GM12878 (cell line): ENCODE measurements around the gene FOXRED2. TPM values are rescaled to one million over a fixed set of nuclear protein-coding genes. Genes with fewer than 3 reads are reported as not detected.

Experiments
- ATAC-seq: fragments of 200-7000 bp; cut with Tn5 transposase; 3 replicates; pipeline ENCODE4 v1.9.1; 2020; ENCODE audit warnings: mild to moderate bottlenecking, moderate library complexity
- BruUV-seq: library from RNA; stranded (reverse); fragments of 400-500 nt; replicated peaks from 2 replicates; lab custom pipeline; 2021; lab: Mats Ljungman, UMichigan
- CTCF ChIA-PET: fragments of 300-600 bp; sonication (Branson Sonifier 250); formaldehyde crosslinking; extraction: SDS; loops from one replicate; lab custom pipeline; 2021; ENCODE audit warnings: inconsistent platforms; lab: Yijun Ruan, JAX
- POLR2A ChIA-PET: fragments of 350-600 bp; formaldehyde crosslinking; extraction: SDS; loops from one replicate; lab custom pipeline; 2021; ENCODE audit warnings: inconsistent platforms; lab: Charles Lee
- RAD21 ChIA-PET: fragments of 300-600 bp; sonication (Branson Sonifier 250); formaldehyde crosslinking; loops from one replicate; lab custom pipeline; 2023; ENCODE audit warnings: antibody characterized with exemption; ENCODE audit not compliant: unreplicated experiment; lab: Charles Lee
- SMC1A ChIA-PET: fragments of 300-600 bp; sonication (Branson Sonifier 250); formaldehyde crosslinking; loops from one replicate; lab custom pipeline; 2023; ENCODE audit not compliant: unreplicated experiment, uncharacterized antibody; lab: Charles Lee
- DNase-seq: peaks from one replicate; pipeline ENCODE4 v3.0.0-alpha.2; 2011; ENCODE audit warnings: low read depth, low spot score
- FAIRE-seq: peaks from 3 replicates; lab custom pipeline; 2011; peaks lifted over from hg19 to GRCh38; lab: Jason Lieb, UNC
- H2AFZ ChIP-seq: 2 replicates; pipeline ENCODE4 v1.6.0; 2011; ENCODE audit warnings: low read depth, low read length, control low read depth; ENCODE audit not compliant: control insufficient read depth
- H3K27ac ChIP-seq: 2 replicates; pipeline ENCODE4 v1.5.1; 2011; ENCODE audit warnings: control low read depth; ENCODE audit not compliant: control insufficient read depth, insufficient read depth
- H3K27me3 ChIP-seq, 2 experiments: replicated peaks in 1 of 2; 2 replicates each; pipeline versions ENCODE4 v1.6.0 to v1.6.1; 2011; ENCODE audit warnings: low read length in 1 of 2; ENCODE audit not compliant: control insufficient read depth in 2 of 2, insufficient read depth in 2 of 2
- H3K36me3 ChIP-seq, 2 experiments: 2 replicates each; pipeline ENCODE4 v1.5.1; 2011; ENCODE audit warnings: low read length in 1 of 2; ENCODE audit not compliant: control insufficient read depth in 2 of 2, insufficient read depth in 2 of 2
- H3K4me1 ChIP-seq: 2 replicates; pipeline ENCODE4 v1.6.1; 2011; ENCODE audit warnings: mild to moderate bottlenecking, low read length, moderate library complexity, mixed read lengths; ENCODE audit not compliant: control insufficient read depth, insufficient read depth
- H3K4me2 ChIP-seq: 2 replicates; pipeline ENCODE4 v1.6.0; 2011; ENCODE audit warnings: control low read depth; ENCODE audit not compliant: control insufficient read depth, insufficient read depth
- H3K4me3 ChIP-seq: fragments of 200-600 bp; sonication (generic); 2 replicates; pipeline ENCODE4 v1.5.1; 2016
- H3K79me2 ChIP-seq: 2 replicates; pipeline ENCODE4 v1.6.0; 2011; ENCODE audit warnings: low read length; ENCODE audit not compliant: control insufficient read depth, insufficient read depth
- H3K9ac ChIP-seq: 2 replicates; pipeline ENCODE4 v1.8.0; 2011; ENCODE audit warnings: low read length, control low read depth, mixed read lengths; ENCODE audit not compliant: control insufficient read depth, insufficient read depth
- H3K9me3 ChIP-seq: replicated peaks from 3 replicates; pipeline ENCODE4 v1.5.1; 2011; ENCODE audit warnings: mild to moderate bottlenecking, low read length; ENCODE audit not compliant: control insufficient read depth, insufficient read depth
- H4K20me1 ChIP-seq: 2 replicates; pipeline ENCODE4 v1.6.0; 2011; ENCODE audit not compliant: control insufficient read depth, insufficient read depth
- CBFB ChIP-seq: IDR thresholded peaks from 2 replicates; pipeline ENCODE4 v1.6.1; 2016; ENCODE audit warnings: antibody characterized with exemption, low read depth
- CBX5 ChIP-seq: sonication (generic); IDR thresholded peaks from 2 replicates; pipeline ENCODE4 v1.6.1; 2016; ENCODE audit warnings: low read depth, moderate library complexity, mild to moderate bottlenecking, inconsistent platforms
- ETV6 ChIP-seq, 2 experiments: fragments of 450-650 bp in 1 of 2; IDR thresholded peaks in 1 of 2; conservative IDR thresholded peaks in 1 of 2; 2 replicates each; pipeline ENCODE4 v1.6.1; 2014; ENCODE audit warnings: antibody characterized with exemption in 1 of 2, borderline replicate concordance in 1 of 2, low read depth in 1 of 2, mild to moderate bottlenecking in 1 of 2, moderate library complexity in 1 of 2
- IKZF2 ChIP-seq, 2 experiments: fragments of 450-650 bp; IDR thresholded peaks; 2 replicates each; pipeline ENCODE4 v1.6.1; 2017; ENCODE audit warnings: mild to moderate bottlenecking in 2 of 2, moderate library complexity in 2 of 2
- POLR2A ChIP-seq: IDR thresholded peaks from 2 replicates; pipeline ENCODE4 v1.6.1; 2011; ENCODE audit warnings: low read depth, mild to moderate bottlenecking, low read length
- RAD21 ChIP-seq: IDR thresholded peaks from 2 replicates; pipeline ENCODE4 v1.6.1; 2011; ENCODE audit warnings: mild to moderate bottlenecking, low read depth, low read length, moderate library complexity; ENCODE audit not compliant: insufficient read depth
- ZNF384 ChIP-seq: IDR thresholded peaks from 2 replicates; pipeline ENCODE4 v1.6.1; 2012; ENCODE audit warnings: low read depth, mild to moderate bottlenecking, low read length, improper control_type of control experiment, borderline replicate concordance
- WGBS: methylation state at CpG from one replicate; pipeline ENCODE4 v1.1.6; 2016; ENCODE audit warnings: low lambda C conversion rate; ENCODE audit not compliant: insufficient replicate concordance, insufficient coverage; ENCODE audit errors: missing lambda C conversion rate; 5-methylcytosine and 5-hydroxymethylcytosine counted together
- in situ Hi-C: fragments of 300-500 bp; cut with MboI; formaldehyde crosslinking; loops from 9 replicates; pipeline ENCODE4 v1.14.3; 2018; ENCODE audit warnings: mixed read lengths
- intact Hi-C: fragments of 100-400 bp; cut with micrococcal nuclease; formaldehyde crosslinking; loops from one replicate; pipeline ENCODE4 v1.14.2; 2022; ENCODE audit not compliant: unreplicated experiment
- polyA plus RNA-seq, 11 experiments: library from polyadenylated mRNA; depleted of rRNA in 4 of 11; unstranded in 6 of 11; stranded (reverse) in 5 of 11; fragments of >200 nt; fragmentation: Nextera tagmentation in 4 of 11; fragmentation: Illumina TruSeq in 1 of 11; extraction: Ambion mirVana in 4 of 11; extraction: Trizol in 1 of 11; gene quantifications; 1 replicate in 1 of 11; 2 replicates in 10 of 11; pipeline versions ENCODE4 v1.2.1 to v1.2.3, GENCODE V29; 2011 to 2016; ENCODE audit warnings: inconsistent platforms in 2 of 11, missing spikeins in 2 of 11, low read depth in 1 of 11
- total RNA-seq, 4 experiments: library from RNA; depleted of rRNA in 3 of 4; stranded (reverse); fragments of >200 nt in 3 of 4; fragmentation: Illumina TruSeq in 1 of 4; extraction: Trizol in 1 of 4; gene quantifications; 2 replicates each; pipeline versions ENCODE4 v1.2.1 to v1.2.3, GENCODE V29; 2013 to 2021
- TF ChIP-seq, protein P1 (sequence below), 3 experiments: IDR thresholded peaks in 2 of 3; conservative IDR thresholded peaks in 1 of 3; 2 replicates each; pipeline ENCODE4 v1.5.1; 2011; ENCODE audit warnings: low read depth in 3 of 3, low read length in 3 of 3, mild to moderate bottlenecking in 3 of 3, control low read depth in 2 of 3, moderate library complexity in 2 of 3, inconsistent platforms in 1 of 3, mixed read lengths in 1 of 3; ENCODE audit not compliant: control insufficient read depth in 2 of 3, insufficient read depth in 1 of 3; ENCODE audit errors: extremely low read depth in 1 of 3
- TF ChIP-seq, protein P2 (sequence below): fragments of 450-650 bp; IDR thresholded peaks from 2 replicates; pipeline ENCODE4 v1.6.1; 2016; ENCODE audit warnings: mild to moderate bottlenecking

FOXRED2 gene
- total and polyA plus RNA-seq, 10 of the 15 experiments (the other 5 are each of a cell fraction or from before 2014, with no cell fraction given) = 1.8 to 28.8 (median 7.6) TPM

DNA sequence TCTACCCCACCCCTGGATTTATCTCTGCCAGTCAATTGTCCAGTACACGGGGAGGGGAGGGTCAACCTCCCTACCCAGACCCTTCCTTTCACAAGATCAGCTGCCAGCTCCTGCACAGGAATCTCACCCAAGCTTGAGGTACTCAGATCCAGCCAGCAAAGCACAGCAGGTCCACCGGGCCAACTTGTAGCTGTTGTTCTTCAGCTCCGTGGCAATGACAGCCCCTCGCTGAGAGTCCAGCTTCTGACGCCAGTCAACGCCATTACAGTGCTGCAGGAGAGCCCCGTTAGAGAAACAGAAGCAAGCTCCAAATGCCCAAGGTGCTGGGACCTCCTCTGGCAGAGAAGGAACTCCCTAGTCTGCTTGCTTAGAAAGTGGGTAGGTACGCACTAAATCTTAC lies 5.5 kb upstream of the FOXRED2 start:
- WGBS = 98% methylated on average over 8 of the region's 8 CpGs
- peaks cover 41 to 44% of the 10 kb centered on the region in 2 experiments for H3K36me3 ChIP-seq
- H3K27ac ChIP-seq = no peak overlapping the region
- no peak overlapping the region for H3K4me3 ChIP-seq
- DNase-seq (no peak), FAIRE-seq (no peak)
- ChIA-PET POLR2A (interaction anchor here (0.5 kb wide), 1 partner anchor 25 kb away, joined by 3 read pairs; no protein-coding TSS in a partner anchor), CTCF (interaction anchor here (2.0 kb wide), 1 partner anchor 11 kb away, joined by 5 read pairs; no protein-coding TSS in a partner anchor)
- peaks cover under 1% of the 10 kb centered on the region for H3K4me1 ChIP-seq
- H4K20me1 ChIP-seq = no peaks in the 10 kb centered on the region; the same call in 1 of the 2 replicates
- no peaks in the 10 kb centered on the region for H3K9me3 ChIP-seq
- no peak overlapping the region for H2AFZ ChIP-seq
- BruUV-seq = no TSS peak
- TF ChIP-seq CBFB = no peak
- TF ChIP-seq POLR2A = peak; percentile 56
- TF ChIP-seq, all 136 proteins: peak for 1
- Histone ChIP-seq H3K9ac (no peak overlapping the region), H3K27me3 (no peaks in the 10 kb centered on the region), H3K79me2 (no peaks in the 10 kb centered on the region), H3K4me2 (no peak overlapping the region)
- no peak for ATAC-seq
- ChIA-PET RAD21 (no interaction called here), SMC1A (no interaction called here)
- in situ Hi-C loops = loop anchor here (25.0 kb wide), 1 partner anchor 1100 kb away; the partner anchor contains the start of gene MCM5
- intact Hi-C loops = no loop called here

DNA sequence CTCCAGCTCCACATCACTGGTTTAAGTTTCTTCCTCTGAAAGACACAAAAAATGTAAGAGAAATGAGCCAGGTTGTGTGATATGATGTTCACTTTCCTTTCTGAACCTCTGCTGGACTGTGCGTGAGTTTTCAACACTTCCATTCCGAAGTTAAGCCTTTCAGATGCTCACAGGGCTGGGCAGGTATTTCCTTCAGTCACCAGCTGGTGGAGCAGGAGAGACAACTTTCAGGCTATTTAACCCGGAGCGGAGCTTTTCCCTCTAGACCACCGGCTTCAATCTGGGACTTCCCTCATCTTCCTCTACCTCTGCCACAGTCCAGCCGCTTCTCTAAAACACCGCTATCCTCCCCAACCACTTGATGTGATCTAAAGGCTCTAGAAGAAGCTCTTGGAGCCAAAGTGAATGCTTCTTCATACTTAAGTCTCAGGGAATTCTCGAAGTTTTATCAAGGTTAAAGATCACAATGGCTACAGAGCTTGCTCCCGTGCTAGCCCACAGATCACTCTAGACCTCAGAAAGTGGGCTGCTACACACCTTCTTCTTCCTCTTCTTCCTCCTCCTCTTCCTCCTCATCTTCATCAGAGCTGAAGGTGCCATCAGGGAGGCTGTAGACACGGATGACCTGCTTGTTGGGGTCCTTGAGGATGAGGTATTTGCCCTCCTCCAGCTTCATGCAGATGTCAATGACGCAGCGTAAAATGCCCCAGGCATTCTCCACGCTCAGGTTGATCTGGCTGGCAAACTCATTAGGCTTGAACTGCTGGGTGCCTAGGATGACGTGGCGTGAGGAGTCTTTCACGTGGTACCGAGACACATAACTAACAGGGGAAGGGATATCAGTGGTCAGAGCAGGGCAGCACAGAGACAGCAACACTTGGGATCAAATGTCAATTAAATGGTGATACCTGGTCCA lies 4.4 kb upstream of the FOXRED2 start:
- FAIRE-seq (peak; percentile 79), DNase-seq (no peak), ATAC-seq (peak; percentile 59)
- H3K4me1 ChIP-seq = peaks cover 7% of the 10 kb centered on the region
- intact Hi-C loops (no loop called here), in situ Hi-C loops (loop anchor here (25.0 kb wide), 1 partner anchor 1099 kb away; the partner anchor contains the start of gene MCM5)
- CTCF ChIA-PET = interaction anchor here (0.8 to 2.3 kb wide), 10 partner anchors 9 to 345 kb away, joined by 3 to 9 read pairs (median 6); no protein-coding TSS in a partner anchor
- no peak overlapping the region for H3K27ac ChIP-seq
- no peak overlapping the region for H3K4me3 ChIP-seq
- no peak overlapping the region for H2AFZ ChIP-seq
- H3K9ac ChIP-seq = no peak overlapping the region
- POLR2A ChIA-PET = interaction anchor here (0.8 to 0.9 kb wide), 3 partner anchors 9 to 17 kb away, joined by 3 to 5 read pairs (median 3); partner anchors contain the start of gene EIF3D
- H3K79me2 ChIP-seq = no peaks in the 10 kb centered on the region
- H4K20me1 ChIP-seq = no peaks in the 10 kb centered on the region; the same call in 1 of the 2 replicates
- H3K27me3 ChIP-seq = no peaks in the 10 kb centered on the region
- SMC1A ChIA-PET = interaction anchor here (1.1 to 1.3 kb wide), 2 partner anchors 10 to 17 kb away, joined by 3 read pairs; no protein-coding TSS in a partner anchor
- H3K36me3 ChIP-seq = peaks cover 31 to 34% of the 10 kb centered on the region in 2 experiments
- RAD21 ChIA-PET = interaction anchor here (0.6 to 1.2 kb wide), 3 partner anchors 11 to 20 kb away, joined by 3 to 5 read pairs (median 4); no protein-coding TSS in a partner anchor
- H3K4me2 ChIP-seq = no peak overlapping the region
- WGBS = 75% methylated on average over 17 of the region's 17 CpGs
- H3K9me3 ChIP-seq = no peaks in the 10 kb centered on the region
- TSS peak; percentile 11 for BruUV-seq
- TF ChIP-seq CBX5 = no peak
- TF ChIP-seq, protein P1, sequence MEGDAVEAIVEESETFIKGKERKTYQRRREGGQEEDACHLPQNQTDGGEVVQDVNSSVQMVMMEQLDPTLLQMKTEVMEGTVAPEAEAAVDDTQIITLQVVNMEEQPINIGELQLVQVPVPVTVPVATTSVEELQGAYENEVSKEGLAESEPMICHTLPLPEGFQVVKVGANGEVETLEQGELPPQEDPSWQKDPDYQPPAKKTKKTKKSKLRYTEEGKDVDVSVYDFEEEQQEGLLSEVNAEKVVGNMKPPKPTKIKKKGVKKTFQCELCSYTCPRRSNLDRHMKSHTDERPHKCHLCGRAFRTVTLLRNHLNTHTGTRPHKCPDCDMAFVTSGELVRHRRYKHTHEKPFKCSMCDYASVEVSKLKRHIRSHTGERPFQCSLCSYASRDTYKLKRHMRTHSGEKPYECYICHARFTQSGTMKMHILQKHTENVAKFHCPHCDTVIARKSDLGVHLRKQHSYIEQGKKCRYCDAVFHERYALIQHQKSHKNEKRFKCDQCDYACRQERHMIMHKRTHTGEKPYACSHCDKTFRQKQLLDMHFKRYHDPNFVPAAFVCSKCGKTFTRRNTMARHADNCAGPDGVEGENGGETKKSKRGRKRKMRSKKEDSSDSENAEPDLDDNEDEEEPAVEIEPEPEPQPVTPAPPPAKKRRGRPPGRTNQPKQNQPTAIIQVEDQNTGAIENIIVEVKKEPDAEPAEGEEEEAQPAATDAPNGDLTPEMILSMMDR (IDR thresholded peaks at IDR 0.05 in 2 of 3, conservative IDR thresholded peaks at IDR 0.05 in 1 of 3; ENCODE audit: control insufficient read depth in 2 of 3, extremely low read depth in 1 of 3, insufficient read depth in 1 of 3, low read depth in 3 of 3, low read length in 3 of 3) = peak; percentile 60 to 76 (median 66)
- no peak for TF ChIP-seq ETV6 (conservative IDR thresholded peaks at IDR 0.05 in 1 of 2, IDR thresholded peaks at IDR 0.05 in 1 of 2; ENCODE audit: borderline replicate concordance in 1 of 2, low read depth in 1 of 2)
- TF ChIP-seq POLR2A = peak; percentile 63
- TF ChIP-seq, protein P2, sequence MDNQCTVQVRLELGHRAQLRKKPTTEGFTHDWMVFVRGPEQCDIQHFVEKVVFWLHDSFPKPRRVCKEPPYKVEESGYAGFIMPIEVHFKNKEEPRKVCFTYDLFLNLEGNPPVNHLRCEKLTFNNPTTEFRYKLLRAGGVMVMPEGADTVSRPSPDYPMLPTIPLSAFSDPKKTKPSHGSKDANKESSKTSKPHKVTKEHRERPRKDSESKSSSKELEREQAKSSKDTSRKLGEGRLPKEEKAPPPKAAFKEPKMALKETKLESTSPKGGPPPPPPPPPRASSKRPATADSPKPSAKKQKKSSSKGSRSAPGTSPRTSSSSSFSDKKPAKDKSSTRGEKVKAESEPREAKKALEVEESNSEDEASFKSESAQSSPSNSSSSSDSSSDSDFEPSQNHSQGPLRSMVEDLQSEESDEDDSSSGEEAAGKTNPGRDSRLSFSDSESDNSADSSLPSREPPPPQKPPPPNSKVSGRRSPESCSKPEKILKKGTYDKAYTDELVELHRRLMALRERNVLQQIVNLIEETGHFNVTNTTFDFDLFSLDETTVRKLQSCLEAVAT = no peak
- no peak for TF ChIP-seq ZNF384
- TF ChIP-seq IKZF2 (IDR thresholded peaks at IDR 0.05) = no peak
- TF ChIP-seq RAD21 = peak; percentile 39
